Measurements from ENCODE around the gene HDAC6.

HDAC6 gene

GRCh38 chrX:48769230-48769629, 32.6 kb upstream of the HDAC6 start:
- Mint-ChIP-seq H3K27me3 (ENCODE audit: low read depth) (peaks cover 11% of the 10 kb centered on the region), H3K36me3 (ENCODE audit: low read depth) (no peaks in the 10 kb centered on the region), H3K4me1 (no peaks in the 10 kb centered on the region), H3K9me3 (peaks cover 12% of the 10 kb centered on the region), H3K4me3 (no peak overlapping the region), H3K27ac (no peak overlapping the region)
- TF ChIP-seq, protein P1, sequence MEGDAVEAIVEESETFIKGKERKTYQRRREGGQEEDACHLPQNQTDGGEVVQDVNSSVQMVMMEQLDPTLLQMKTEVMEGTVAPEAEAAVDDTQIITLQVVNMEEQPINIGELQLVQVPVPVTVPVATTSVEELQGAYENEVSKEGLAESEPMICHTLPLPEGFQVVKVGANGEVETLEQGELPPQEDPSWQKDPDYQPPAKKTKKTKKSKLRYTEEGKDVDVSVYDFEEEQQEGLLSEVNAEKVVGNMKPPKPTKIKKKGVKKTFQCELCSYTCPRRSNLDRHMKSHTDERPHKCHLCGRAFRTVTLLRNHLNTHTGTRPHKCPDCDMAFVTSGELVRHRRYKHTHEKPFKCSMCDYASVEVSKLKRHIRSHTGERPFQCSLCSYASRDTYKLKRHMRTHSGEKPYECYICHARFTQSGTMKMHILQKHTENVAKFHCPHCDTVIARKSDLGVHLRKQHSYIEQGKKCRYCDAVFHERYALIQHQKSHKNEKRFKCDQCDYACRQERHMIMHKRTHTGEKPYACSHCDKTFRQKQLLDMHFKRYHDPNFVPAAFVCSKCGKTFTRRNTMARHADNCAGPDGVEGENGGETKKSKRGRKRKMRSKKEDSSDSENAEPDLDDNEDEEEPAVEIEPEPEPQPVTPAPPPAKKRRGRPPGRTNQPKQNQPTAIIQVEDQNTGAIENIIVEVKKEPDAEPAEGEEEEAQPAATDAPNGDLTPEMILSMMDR (IDR thresholded peaks at IDR 0.05; ENCODE audit: unreplicated experiment in 3 of 3) = no peak

DNA sequence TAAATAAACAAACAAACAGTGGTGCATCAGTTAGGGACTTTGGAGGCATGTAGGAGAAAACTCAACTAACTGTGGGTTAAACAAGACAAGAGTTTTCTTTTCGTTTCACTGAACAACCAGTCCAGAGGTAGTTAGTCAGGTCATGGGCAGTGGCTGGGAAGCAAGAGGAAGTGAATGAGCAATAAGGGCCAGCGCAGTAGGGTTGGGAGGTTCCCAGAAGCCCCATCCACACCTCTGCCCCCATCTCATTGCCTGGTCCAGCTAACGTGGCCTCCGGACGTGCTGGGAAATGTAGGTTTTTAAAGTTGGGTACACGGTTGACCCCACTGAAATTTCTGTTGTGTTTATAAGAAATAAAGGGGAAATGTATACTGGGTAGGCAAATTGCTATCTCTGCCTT, 31.6 kb upstream of the HDAC6 start:
- Mint-ChIP-seq H3K4me1 (no peaks in the 10 kb centered on the region), H3K36me3 (ENCODE audit: low read depth) (no peaks in the 10 kb centered on the region), H3K27me3 (ENCODE audit: low read depth) (peaks cover 8% of the 10 kb centered on the region), H3K9me3 (peaks cover 17% of the 10 kb centered on the region), H3K4me3 (no peak overlapping the region), H3K27ac (no peak overlapping the region)
- TF ChIP-seq, protein P1 (IDR thresholded peaks at IDR 0.05; ENCODE audit: unreplicated experiment in 3 of 3) = no peak

GRCh38 chrX:48772602-48773001, 29.3 kb upstream of the HDAC6 start:
- no peak overlapping the region for H3K27ac Mint-ChIP-seq

GRCh38 chrX:48776818-48777439, 24.9 kb upstream of the HDAC6 start:
- peak overlapping the region in 1 of 3 experiments; percentile 21 for H3K4me3 Mint-ChIP-seq
- peaks cover 5% of the 10 kb centered on the region for H3K27me3 Mint-ChIP-seq (ENCODE audit: low read depth)
- H3K4me1 Mint-ChIP-seq = peaks cover 14% of the 10 kb centered on the region
- H3K9me3 Mint-ChIP-seq = peaks cover 31% of the 10 kb centered on the region
- TF ChIP-seq, protein P1 (IDR thresholded peaks at IDR 0.05; ENCODE audit: unreplicated experiment in 3 of 3) = no peak
- peak overlapping the region in 2 of 3 experiments; percentile 79 to 87 for H3K27ac Mint-ChIP-seq
- no peaks in the 10 kb centered on the region for H3K36me3 Mint-ChIP-seq (ENCODE audit: low read depth)

More at GRCh38 chrX:48772602-48773001, 29.3 kb upstream of the HDAC6 start:
- Mint-ChIP-seq H3K4me3 (no peak overlapping the region), H3K4me1 (peaks cover 14% of the 10 kb centered on the region), H3K27me3 (ENCODE audit: low read depth) (peaks cover 8% of the 10 kb centered on the region), H3K9me3 (peaks cover 30% of the 10 kb centered on the region), H3K36me3 (ENCODE audit: low read depth) (no peaks in the 10 kb centered on the region)
- TF ChIP-seq, protein P1 (IDR thresholded peaks at IDR 0.05; ENCODE audit: unreplicated experiment in 3 of 3) = no peak

GRCh38 chrX:48779399-48779798, 22.5 kb upstream of the HDAC6 start:
- Mint-ChIP-seq H3K27me3 (ENCODE audit: low read depth) (no peaks in the 10 kb centered on the region), H3K4me3 (no peak overlapping the region), H3K4me1 (peaks cover 14% of the 10 kb centered on the region), H3K36me3 (ENCODE audit: low read depth) (no peaks in the 10 kb centered on the region), H3K9me3 (peaks cover 26% of the 10 kb centered on the region), H3K27ac (no peak overlapping the region)
- TF ChIP-seq, protein P1 (IDR thresholded peaks at IDR 0.05; ENCODE audit: unreplicated experiment in 3 of 3) = no peak

- Mint-ChIP-seq H3K27me3 (ENCODE audit: low read depth) (no peaks in the 10 kb centered on the region), H3K36me3 (ENCODE audit: low read depth) (no peaks in the 10 kb centered on the region), H3K27ac (no peak overlapping the region), H3K4me3 (no peak overlapping the region), H3K9me3 (peaks cover 18% of the 10 kb centered on the region), H3K4me1 (peaks cover 8% of the 10 kb centered on the region)
- TF ChIP-seq, protein P1 (IDR thresholded peaks at IDR 0.05; ENCODE audit: unreplicated experiment in 3 of 3) = no peak
These were observed 20.2 kb upstream of the HDAC6 start for GRCh38 chrX:48781705-48782104.

Measured in nephron (organoid).